KOPT-K1 (cell line): Measurements from ENCODE around the gene RFC3.

Experiments
- H3K27ac ChIP-seq: fragments of 200-600 bp; sonication (generic); 2 replicates; pipeline ENCODE4 v1.5.1; 2016; ENCODE audit warnings: antibody characterized with exemption, mild to moderate bottlenecking, low read depth, low read length; ENCODE audit not compliant: poor library complexity, severe bottlenecking
- H3K36me3 ChIP-seq: fragments of 200-600 bp; sonication (generic); 2 replicates; pipeline ENCODE4 v1.5.1; 2017; ENCODE audit warnings: antibody characterized with exemption, mild to moderate bottlenecking, low read length, moderate library complexity; ENCODE audit not compliant: insufficient read depth
- H3K9me3 ChIP-seq: fragments of 200-600 bp; sonication (generic); 2 replicates; pipeline ENCODE4 v1.5.1; 2017; ENCODE audit warnings: antibody characterized with exemption, low read length, mild to moderate bottlenecking; ENCODE audit not compliant: insufficient read depth, poor library complexity, severe bottlenecking

The RFC3 gene

DNA sequence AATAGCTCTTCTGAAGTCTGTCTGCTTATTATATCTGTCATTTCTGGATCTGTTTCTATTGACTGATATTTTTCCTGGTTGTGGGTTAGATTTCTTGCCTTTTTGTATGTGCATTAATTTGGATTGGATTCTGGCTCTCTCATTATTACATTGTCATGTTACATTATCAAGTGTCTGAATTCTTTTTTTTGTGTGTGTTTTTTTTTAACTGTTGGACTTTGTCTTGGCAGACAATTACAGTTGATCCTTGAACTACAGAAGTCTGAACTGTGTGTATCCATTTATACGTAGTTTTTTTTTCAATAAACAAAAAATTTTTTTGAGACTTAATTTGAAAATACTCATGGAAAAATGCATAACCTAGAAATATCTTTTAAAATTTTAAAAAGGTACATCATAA is 22.5 kb downstream of the RFC3 start:
- Histone ChIP-seq H3K36me3 (peaks cover 99% of the 10 kb centered on the region), H3K27ac (no peak overlapping the region), H3K9me3 (no peaks in the 10 kb centered on the region)

DNA sequence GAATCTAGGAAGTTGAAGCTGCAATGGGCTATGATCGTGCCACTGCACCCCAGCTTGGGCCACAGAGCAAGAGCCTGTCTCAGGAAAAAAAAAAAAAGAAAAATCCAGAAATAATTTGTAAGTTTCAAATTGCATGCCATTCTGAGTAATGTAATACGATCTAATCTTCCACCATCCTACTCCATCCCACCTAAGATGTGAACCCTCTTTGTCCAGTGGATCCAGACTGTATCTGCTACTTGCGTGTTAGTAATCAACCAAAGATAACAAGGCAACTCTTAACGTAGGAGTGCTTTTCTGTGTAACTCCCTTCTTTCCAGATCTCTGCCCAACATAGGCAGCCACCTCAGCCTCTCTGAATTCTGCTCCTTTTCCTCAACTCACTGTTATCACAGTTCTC is 24.3 kb downstream of the RFC3 start:
- peaks cover 99% of the 10 kb centered on the region for H3K36me3 ChIP-seq
- H3K9me3 ChIP-seq: no peaks in the 10 kb centered on the region
- H3K27ac ChIP-seq: no peak overlapping the region

DNA sequence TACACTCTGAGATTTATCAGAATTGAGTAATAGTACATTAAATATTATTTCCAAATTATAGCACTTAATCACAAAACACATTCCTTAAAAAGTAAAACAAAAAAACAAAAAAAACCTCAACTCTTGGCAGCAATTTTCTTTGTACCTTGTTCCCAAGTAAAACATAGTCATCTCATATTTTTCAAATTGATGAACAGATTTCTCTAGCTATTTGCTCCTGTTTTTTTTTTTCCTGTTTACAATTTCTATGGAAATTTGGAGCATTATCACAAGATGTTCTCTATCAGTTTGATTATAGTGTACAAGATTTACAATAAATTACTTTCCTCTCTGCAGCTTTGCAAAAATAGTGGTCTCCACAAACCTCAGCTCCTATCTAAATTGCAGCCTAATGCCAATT is 25.0 kb downstream of the RFC3 start:
- Histone ChIP-seq H3K36me3 (peaks cover 100% of the 10 kb centered on the region), H3K27ac (no peak overlapping the region), H3K9me3 (no peaks in the 10 kb centered on the region)

DNA sequence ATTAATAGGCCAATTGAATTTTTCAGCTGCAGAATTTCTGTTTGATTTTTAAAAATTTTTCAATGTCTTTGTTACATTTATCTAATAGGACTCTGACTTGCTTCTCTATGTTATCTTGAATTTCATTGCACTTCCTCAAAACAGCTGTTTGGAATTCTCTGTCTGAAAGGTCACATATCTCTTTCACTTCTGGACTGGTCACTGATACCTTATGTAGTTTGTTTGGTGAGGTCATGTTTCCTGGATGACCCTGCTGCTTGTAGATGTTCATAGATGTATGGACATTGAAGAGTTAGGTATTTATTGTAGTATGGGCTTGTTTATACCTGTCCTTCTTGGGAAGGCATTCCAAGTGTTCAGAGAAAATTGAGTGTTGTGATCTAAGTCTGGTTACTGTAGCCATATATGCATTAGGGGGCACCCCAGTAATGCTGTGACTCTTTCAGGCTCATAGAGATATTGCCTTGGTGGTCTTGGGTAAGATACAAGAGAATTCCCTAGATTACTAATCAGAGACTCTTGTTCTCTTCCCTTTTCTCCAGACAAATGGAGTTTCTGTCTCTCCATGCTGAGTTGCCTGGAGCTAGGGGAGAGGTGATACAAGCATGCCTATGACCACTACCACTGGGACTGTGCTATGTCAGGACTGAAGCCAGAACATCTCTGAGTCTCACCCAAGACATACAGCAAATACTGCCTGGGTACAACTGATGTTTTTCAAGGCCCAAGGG is 27.8 kb downstream of the RFC3 start:
- Histone ChIP-seq H3K36me3 (peaks cover 92% of the 10 kb centered on the region), H3K27ac (no peak overlapping the region), H3K9me3 (no peaks in the 10 kb centered on the region)

DNA sequence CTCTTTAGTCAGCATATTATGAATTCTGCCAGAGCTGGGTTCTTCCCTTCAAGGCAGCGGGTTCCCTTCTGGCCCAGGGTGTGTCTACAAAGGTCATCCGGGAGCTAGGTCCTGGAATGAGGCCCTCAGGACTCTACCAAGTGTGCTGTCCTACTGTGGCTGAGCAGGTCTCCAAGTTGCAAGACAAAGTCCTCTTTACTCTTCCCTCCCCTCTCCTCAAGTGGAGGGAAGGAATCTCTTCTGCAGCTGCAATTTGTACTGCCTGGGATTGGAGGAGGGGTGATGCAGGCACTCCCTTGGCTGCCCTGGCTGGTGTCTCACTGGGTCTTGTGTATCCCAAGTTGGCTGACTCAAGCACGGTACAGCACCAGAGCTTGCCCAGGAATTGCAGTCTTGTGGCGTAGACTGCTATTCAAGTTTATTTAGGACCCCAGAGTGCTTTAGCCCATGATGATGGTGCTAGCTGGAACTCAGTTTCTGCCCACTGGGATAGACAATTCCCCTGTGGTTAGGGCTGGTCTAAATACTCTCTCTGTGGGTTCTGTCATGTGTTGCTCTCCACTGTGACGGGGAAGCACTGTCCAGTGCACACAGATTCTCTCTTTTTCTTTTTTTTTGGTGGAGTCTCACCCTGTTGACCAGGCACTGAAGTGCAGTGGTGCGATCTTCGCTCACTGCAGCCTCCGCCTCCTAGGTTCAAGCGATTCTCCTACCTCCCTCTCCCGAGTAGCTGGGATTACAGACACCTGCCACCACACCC is 28.5 kb downstream of the RFC3 start:
- Histone ChIP-seq H3K27ac (no peak overlapping the region), H3K36me3 (peaks cover 90% of the 10 kb centered on the region)

DNA sequence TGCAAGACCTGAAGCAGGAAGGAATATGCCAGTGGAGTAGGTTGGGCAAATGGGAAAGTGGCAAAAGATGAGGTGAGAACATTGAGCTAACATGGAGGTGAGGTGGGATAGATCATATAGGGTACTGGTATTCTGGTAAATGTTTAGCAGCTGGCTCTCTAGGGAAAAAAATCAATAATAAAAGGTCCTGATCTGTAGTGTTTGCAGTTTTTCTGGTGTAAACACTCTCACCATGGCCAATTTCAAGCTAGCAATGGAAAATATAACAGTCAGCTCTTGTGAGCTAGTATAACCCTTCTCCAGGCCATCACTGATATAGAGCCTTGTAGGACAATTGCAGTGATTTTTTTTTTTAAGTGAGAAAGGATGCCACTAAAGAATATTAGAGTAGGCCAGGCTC is 31.3 kb downstream of the RFC3 start:
- Histone ChIP-seq H3K27ac (no peak overlapping the region), H3K9me3 (no peaks in the 10 kb centered on the region), H3K36me3 (peaks cover 79% of the 10 kb centered on the region)

More for the DNA sequence above, 28.5 kb downstream of the RFC3 start:
- no peaks in the 10 kb centered on the region for H3K9me3 ChIP-seq

DNA sequence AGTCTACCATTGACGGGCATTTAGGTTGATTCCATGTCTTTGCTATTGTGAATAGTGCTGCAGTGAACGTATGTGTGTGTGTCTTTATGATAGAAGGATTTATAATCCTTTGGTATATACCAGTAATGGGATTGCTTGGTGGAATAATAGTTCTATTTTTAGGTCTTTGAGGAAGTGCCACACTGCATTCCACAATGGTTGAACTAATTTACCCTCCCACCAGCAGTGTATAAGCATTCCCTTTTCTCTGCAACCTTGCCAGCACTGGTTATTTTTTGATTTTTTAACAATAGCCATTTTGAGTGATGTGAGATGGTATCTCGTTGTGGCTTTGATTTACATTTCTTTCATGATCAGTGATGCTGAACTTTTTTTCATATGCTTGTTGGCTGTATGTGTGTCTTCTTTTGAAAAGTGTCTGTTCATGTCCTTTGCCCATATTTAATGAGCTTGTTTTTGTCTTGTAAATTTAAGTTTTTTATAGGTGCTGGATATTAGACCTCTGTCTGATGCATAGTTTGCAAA is 37.5 kb downstream of the RFC3 start:
- no peaks in the 10 kb centered on the region for H3K9me3 ChIP-seq
- peaks cover 54% of the 10 kb centered on the region for H3K36me3 ChIP-seq
- no peak overlapping the region for H3K27ac ChIP-seq

DNA sequence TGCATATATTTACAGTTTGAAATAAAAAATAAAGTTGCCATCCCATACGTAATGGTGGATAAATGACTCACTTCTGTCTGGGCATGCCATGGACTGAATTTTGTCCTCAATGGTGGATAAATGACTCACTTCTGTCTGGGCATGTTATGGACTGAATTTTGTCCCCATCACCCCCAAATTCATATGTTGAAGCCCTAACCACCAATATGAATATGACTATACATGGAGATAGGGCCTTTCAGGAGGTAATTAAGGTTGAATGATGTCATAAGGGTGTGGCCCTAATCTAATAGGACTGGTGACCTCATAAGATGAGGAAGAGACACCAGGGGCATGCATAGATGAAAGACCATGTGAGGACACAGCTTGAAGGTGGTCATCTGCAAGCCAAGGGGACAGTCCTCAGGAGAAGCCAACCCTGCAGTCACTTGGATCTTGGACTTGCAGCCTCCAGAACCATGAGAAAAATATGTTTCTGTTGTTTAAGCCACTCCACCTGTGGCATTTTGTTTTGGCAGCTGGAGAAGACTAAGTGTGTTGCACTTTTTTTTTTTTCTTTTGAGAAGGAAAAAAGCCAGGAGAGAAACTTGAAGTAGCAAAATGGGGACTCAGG is 41.8 kb downstream of the RFC3 start:
- Histone ChIP-seq H3K27ac (no peak overlapping the region), H3K36me3 (peaks cover 24% of the 10 kb centered on the region), H3K9me3 (no peaks in the 10 kb centered on the region)

DNA sequence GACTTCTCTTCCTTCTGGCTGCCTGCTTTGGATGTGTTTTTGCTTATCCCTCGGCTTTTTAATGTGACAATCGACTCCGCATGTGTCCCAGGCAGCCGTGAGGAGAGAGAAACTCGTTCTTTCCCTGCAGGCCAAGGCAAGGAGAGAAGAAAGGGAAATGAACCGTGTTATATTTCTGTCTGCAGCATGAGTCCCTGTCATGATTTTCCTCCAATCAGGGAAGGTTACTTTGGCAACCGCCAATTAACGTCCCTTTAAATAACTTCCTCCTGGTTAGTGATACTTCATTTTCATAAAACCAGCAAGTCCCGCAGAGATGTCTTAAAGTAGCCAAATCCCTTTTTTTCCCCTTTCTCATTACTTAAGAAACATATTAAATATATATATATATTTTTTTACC is 42.6 kb downstream of the RFC3 start:
- H3K9me3 ChIP-seq: no peaks in the 10 kb centered on the region
- H3K27ac ChIP-seq: no peak overlapping the region

DNA sequence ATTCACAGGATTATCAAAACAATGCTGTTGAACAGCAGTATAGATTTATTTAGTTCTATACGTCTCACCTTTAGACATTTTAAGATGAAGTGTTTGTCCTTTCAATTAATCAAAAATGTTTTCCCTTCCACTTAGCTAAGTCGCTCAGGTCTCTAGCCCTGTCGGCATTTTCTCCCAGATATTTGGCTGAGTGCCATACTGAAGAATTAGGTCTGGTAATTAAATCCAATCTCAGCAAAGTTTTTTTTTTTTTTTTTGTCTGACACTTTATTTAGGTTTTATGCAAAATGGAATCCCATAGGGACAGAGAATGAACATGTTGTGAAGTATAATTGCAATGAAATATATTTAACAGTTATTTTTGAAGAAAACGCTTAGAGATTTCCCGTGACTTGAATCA is 44.1 kb downstream of the RFC3 start:
- H3K36me3 ChIP-seq: peaks cover 11% of the 10 kb centered on the region
- no peaks in the 10 kb centered on the region for H3K9me3 ChIP-seq
- H3K27ac ChIP-seq: no peak overlapping the region

More for the DNA sequence above, 42.6 kb downstream of the RFC3 start:
- peaks cover 23% of the 10 kb centered on the region for H3K36me3 ChIP-seq

DNA sequence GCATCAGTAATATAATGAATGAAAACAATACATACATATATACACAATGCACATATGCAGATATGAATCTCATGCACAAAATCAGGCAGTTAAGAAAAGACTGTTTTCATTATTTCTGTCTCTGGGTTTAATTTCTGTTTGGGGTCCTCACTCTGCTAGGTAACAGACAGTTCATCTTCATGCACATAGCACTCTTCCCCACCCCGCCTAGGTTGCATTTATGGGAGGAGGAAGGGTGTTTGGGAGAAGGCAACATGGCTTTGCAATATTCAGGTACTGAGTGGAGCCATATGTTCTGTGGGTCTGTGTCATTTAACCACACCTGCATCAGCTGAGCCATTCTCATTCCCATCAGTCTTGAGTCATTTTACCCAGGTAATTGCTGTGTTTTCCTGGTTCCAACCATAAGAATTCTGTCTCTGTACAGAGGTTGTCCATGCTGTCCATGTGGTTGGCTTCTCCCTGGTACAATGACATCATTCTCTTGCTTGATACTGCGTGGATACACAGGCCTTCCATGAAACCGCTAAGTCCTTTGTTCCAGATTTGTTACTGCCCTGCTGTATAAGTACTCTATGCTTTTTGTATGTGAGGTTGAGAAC is 45.3 kb downstream of the RFC3 start:
- no peaks in the 10 kb centered on the region for H3K9me3 ChIP-seq
- H3K27ac ChIP-seq: no peak overlapping the region
- peaks cover 20% of the 10 kb centered on the region for H3K36me3 ChIP-seq

DNA sequence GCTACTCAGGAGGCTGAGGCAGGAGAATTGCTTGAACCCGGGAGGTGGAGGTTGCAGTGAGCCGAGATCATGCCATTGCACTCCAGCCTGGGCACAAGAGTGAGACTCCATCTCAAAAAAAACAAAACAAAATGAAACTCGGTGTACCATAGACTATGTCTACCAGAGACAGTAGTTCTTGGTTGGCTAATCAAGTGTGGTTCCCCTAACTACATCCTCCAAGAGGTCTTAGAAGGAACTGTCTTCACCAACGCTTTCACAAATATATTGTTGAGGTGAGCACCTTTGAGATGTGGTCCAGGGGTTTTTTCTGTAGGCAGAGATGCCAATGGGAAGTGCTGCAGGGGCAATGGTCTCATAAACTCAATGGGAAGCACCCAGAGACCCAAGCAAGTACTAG is 48.0 kb downstream of the RFC3 start:
- no peak overlapping the region for H3K27ac ChIP-seq
- H3K36me3 ChIP-seq: peaks cover 13% of the 10 kb centered on the region
- no peaks in the 10 kb centered on the region for H3K9me3 ChIP-seq

DNA sequence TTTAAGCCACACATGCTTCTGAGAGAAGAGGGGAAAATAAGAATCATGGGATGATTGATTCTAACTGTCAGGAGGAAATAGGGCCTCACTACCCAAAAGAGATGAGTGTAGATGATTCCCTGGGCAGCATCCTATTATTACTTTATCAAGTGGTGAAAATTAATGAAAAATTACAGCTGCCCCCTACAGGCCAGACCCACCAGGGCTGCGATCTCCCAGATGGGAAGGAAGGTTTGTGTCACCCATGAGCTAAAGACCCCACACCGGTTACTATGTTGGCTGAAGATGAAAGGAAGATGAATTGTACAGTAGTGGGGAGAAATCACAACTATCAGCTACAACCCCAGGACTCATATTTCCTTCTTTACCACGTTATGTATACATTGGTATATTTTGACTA is 49.5 kb downstream of the RFC3 start:
- Histone ChIP-seq H3K9me3 (no peaks in the 10 kb centered on the region), H3K27ac (no peak overlapping the region), H3K36me3 (peaks cover 13% of the 10 kb centered on the region)

DNA sequence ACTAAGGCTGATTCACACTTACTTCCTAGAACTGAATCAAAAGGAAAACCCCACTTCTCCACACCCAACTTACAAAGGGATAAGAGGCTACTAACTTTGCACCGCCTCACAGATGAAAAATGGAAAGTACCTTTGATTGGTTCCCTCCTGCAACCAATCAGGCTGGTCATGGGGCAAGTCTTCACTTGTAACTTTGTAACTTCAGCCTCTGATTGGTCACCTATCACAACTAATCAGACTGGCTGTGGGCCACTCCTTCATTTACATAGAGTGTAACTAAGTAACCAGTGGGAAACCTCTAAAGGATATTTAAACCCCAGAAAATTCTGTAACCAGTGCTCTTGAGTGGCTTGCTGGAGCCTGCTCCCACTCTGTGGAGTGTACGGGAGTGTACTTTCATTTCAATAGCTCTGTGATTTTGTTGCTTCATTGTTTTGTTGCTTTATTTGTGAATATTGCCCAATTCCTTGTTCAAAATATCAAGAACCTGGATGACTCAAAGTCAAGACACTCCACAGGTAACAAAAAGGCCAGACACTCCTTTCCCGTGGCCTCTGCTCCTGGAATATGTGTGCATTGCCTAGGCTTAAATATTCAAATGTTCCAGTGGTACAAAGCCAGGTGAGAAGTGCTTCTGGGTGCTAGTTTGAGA is 50.5 kb downstream of the RFC3 start:
- Histone ChIP-seq H3K9me3 (no peaks in the 10 kb centered on the region), H3K27ac (no peak overlapping the region), H3K36me3 (peaks cover 13% of the 10 kb centered on the region)

DNA sequence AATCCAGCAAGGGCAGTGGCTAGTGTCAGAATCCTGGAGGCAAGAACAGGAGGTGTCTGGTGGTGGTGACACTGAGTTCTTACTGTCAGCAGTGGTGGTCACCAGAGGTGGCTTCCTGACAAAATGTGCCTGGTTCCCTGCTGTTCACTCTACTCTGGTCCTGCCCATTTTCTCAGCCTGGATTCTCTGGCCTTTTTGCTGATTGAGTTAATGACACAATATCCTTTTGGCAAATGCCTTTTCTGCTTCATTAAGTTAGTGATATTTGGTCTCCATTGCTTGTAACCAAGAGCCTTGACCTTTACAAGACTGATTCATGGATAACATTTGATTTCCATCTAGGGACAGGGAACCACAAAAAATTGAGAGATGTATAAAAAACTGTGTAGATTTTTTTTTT is 51.1 kb downstream of the RFC3 start:
- Histone ChIP-seq H3K36me3 (peaks cover 13% of the 10 kb centered on the region), H3K27ac (no peak overlapping the region), H3K9me3 (no peaks in the 10 kb centered on the region)
